ENCODE results near the gene CREB5.
"Not testable (repeated sequence)": the region's sequence is repeated elsewhere in the genome, so short reads cannot be mapped to it uniquely, and the experiment has no call there.

CREB5 gene

GRCh38 chr7:28411876-28412662, at the start of gene CREB5:
TSS of gene CREB5 (plus strand) at chr7:28412518. CDS start at chr7:28412915, 397 bp downstream.
- DNase-seq (ENCODE audit: low read depth) = no peak

- DNase-seq (ENCODE audit: low read depth) = no peak
Observed at GRCh38 chr7:28362812-28363211, 49.5 kb upstream of the CREB5 start.

- no peak for DNase-seq (ENCODE audit: low read depth)
Observed at GRCh38 chr7:28364082-28364481, 48.2 kb upstream of the CREB5 start.

- DNase-seq (ENCODE audit: low read depth) = no peak
Observed at GRCh38 chr7:28369523-28369922, 42.8 kb upstream of the CREB5 start.

- no peak for DNase-seq (ENCODE audit: low read depth)
Observed at GRCh38 chr7:28371846-28372245, 40.5 kb upstream of the CREB5 start.

GRCh38 chr7:28373990-28374389, 38.3 kb upstream of the CREB5 start:
- no peak for DNase-seq (ENCODE audit: low read depth)

- DNase-seq (ENCODE audit: low read depth) = no peak
Observed at GRCh38 chr7:28375729-28376128, 36.6 kb upstream of the CREB5 start.

- DNase-seq (ENCODE audit: low read depth) = no peak
Observed at GRCh38 chr7:28376634-28377033, 35.7 kb upstream of the CREB5 start.

GRCh38 chr7:28378574-28379149, 33.7 kb upstream of the CREB5 start:
- DNase-seq (ENCODE audit: low read depth) = no peak

- no peak for DNase-seq (ENCODE audit: low read depth)
Observed at GRCh38 chr7:28381466-28381865, 30.9 kb upstream of the CREB5 start.

- no peak for DNase-seq (ENCODE audit: low read depth)
Observed at GRCh38 chr7:28382144-28382543, 30.2 kb upstream of the CREB5 start.

- no peak for DNase-seq (ENCODE audit: low read depth)
Observed at GRCh38 chr7:28383975-28384374, 28.3 kb upstream of the CREB5 start.

- no peak for DNase-seq (ENCODE audit: low read depth)
Observed at GRCh38 chr7:28389504-28390395, 22.6 kb upstream of the CREB5 start.

- DNase-seq (ENCODE audit: low read depth) = no peak
Observed at GRCh38 chr7:28390426-28390825, 21.9 kb upstream of the CREB5 start.

GRCh38 chr7:28392289-28392688, 20.0 kb upstream of the CREB5 start:
- no peak for DNase-seq (ENCODE audit: low read depth)

GRCh38 chr7:28395404-28395803, 16.9 kb upstream of the CREB5 start:
- no peak for DNase-seq (ENCODE audit: low read depth)

- DNase-seq (ENCODE audit: low read depth) = no peak
Observed at GRCh38 chr7:28395831-28396230, 16.5 kb upstream of the CREB5 start.

GRCh38 chr7:28397141-28397540, 15.2 kb upstream of the CREB5 start:
- no peak for DNase-seq (ENCODE audit: low read depth)

- DNase-seq (ENCODE audit: low read depth) = no peak
Observed at GRCh38 chr7:28400838-28401360, 11.4 kb upstream of the CREB5 start.

- not testable (repeated sequence) for DNase-seq (ENCODE audit: low read depth)
Observed at GRCh38 chr7:28401567-28401966, 10.8 kb upstream of the CREB5 start.

GRCh38 chr7:28405662-28406061, 6.7 kb upstream of the CREB5 start:
- DNase-seq (ENCODE audit: low read depth) = no peak

GRCh38 chr7:28406192-28406591, 6.1 kb upstream of the CREB5 start:
- DNase-seq (ENCODE audit: low read depth) = no peak

GRCh38 chr7:28407651-28408050, 4.7 kb upstream of the CREB5 start:
- no peak for DNase-seq (ENCODE audit: low read depth)
